ENCODE measurements around the gene CNTN4.

CNTN4 gene

DNA sequence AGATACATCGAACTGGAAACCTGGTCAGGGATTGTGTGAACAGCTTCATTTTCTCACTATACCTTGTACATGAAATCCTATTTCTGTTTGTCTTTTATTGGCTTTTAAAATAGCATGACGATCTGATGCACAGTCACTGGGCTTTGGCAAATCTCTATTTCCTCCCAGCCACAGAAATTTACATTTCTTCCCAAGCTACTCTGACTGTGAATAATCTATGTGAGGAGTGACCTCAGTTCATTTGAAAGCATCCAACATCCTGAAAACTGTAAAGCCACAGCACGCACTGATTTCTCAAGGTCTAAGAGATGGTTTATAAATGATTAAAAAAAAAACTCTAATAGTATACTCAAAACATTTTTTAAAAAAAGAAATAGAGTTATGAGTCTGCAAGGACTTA, 561.2 kb downstream of the CNTN4 start:
- H3K27ac ChIP-seq (ENCODE audit: low read length) = no peak overlapping the region
- no peaks in the 10 kb centered on the region for H3K27me3 ChIP-seq (ENCODE audit: insufficient read depth, low read length, poor library complexity)
- H3K9ac ChIP-seq (ENCODE audit: low read depth, low read length) = no peak overlapping the region
- no peaks in the 10 kb centered on the region for H3K36me3 ChIP-seq (ENCODE audit: insufficient read depth, low read length)
- TF ChIP-seq, protein P1, sequence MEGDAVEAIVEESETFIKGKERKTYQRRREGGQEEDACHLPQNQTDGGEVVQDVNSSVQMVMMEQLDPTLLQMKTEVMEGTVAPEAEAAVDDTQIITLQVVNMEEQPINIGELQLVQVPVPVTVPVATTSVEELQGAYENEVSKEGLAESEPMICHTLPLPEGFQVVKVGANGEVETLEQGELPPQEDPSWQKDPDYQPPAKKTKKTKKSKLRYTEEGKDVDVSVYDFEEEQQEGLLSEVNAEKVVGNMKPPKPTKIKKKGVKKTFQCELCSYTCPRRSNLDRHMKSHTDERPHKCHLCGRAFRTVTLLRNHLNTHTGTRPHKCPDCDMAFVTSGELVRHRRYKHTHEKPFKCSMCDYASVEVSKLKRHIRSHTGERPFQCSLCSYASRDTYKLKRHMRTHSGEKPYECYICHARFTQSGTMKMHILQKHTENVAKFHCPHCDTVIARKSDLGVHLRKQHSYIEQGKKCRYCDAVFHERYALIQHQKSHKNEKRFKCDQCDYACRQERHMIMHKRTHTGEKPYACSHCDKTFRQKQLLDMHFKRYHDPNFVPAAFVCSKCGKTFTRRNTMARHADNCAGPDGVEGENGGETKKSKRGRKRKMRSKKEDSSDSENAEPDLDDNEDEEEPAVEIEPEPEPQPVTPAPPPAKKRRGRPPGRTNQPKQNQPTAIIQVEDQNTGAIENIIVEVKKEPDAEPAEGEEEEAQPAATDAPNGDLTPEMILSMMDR (IDR thresholded peaks at IDR 0.05; ENCODE audit: borderline replicate concordance, extremely low read depth, low read length, poor library complexity, severe bottlenecking) = no peak
- TF ChIP-seq EZH2 (IDR thresholded peaks at IDR 0.05; ENCODE audit: borderline replicate concordance, low read depth, low read length, severe bottlenecking) = no peak
- H3K9me3 ChIP-seq (ENCODE audit: insufficient read depth, low read length, severe bottlenecking) = no peaks in the 10 kb centered on the region
- no peak overlapping the region for H3K4me3 ChIP-seq (ENCODE audit: low read depth in 1 of 2, low read length in 2 of 2)
- H3K4me2 ChIP-seq (ENCODE audit: insufficient read depth, low read length) = no peak overlapping the region
- no peaks in the 10 kb centered on the region for H4K20me1 ChIP-seq (ENCODE audit: insufficient read depth, low read length)
- H3K4me1 ChIP-seq (ENCODE audit: insufficient read depth, low read length) = no peaks in the 10 kb centered on the region
- H2AFZ ChIP-seq (ENCODE audit: low read depth, low read length) = no peak overlapping the region
- H3K79me2 ChIP-seq (ENCODE audit: insufficient read depth, low read length) = no peaks in the 10 kb centered on the region
- ATAC-seq (ENCODE audit: insufficient read depth, low read depth) (no peak), DNase-seq (no peak)

DNA sequence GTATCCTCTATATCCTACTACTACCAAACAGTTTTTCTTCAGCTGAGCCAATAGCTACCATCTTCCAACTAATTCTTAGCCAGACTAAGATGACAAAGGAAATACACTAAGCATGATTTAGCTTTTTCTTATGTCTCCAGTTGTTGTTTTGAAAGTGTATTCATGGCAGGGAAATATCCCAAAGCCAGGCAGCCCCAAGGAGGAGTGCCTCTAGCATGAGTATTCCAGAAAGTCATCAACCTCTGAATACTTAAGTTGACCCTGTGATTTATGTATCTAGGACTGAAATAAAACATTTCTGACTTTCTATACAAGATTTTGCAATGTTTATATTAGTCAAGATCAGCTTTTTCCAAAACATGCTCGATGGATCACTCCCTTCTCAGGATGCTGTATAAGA, 562.4 kb downstream of the CNTN4 start:
- H3K27me3 ChIP-seq (ENCODE audit: insufficient read depth, low read length, poor library complexity) = no peaks in the 10 kb centered on the region
- ATAC-seq (ENCODE audit: insufficient read depth, low read depth) (no peak), DNase-seq (no peak)
- H4K20me1 ChIP-seq (ENCODE audit: insufficient read depth, low read length) = no peaks in the 10 kb centered on the region
- H3K9me3 ChIP-seq (ENCODE audit: insufficient read depth, low read length, severe bottlenecking) = no peaks in the 10 kb centered on the region
- H2AFZ ChIP-seq (ENCODE audit: low read depth, low read length) = no peak overlapping the region
- TF ChIP-seq EZH2 (IDR thresholded peaks at IDR 0.05; ENCODE audit: borderline replicate concordance, low read depth, low read length, severe bottlenecking) = no peak
- TF ChIP-seq, protein P1 (IDR thresholded peaks at IDR 0.05; ENCODE audit: borderline replicate concordance, extremely low read depth, low read length, poor library complexity, severe bottlenecking) = no peak
- no peak overlapping the region for H3K9ac ChIP-seq (ENCODE audit: low read depth, low read length)
- no peaks in the 10 kb centered on the region for H3K4me1 ChIP-seq (ENCODE audit: insufficient read depth, low read length)
- H3K4me2 ChIP-seq (ENCODE audit: insufficient read depth, low read length) = no peak overlapping the region
- H3K79me2 ChIP-seq (ENCODE audit: insufficient read depth, low read length) = no peaks in the 10 kb centered on the region
- H3K36me3 ChIP-seq (ENCODE audit: insufficient read depth, low read length) = no peaks in the 10 kb centered on the region
- no peak overlapping the region for H3K27ac ChIP-seq (ENCODE audit: low read length)
- H3K4me3 ChIP-seq (ENCODE audit: low read depth in 1 of 2, low read length in 2 of 2) = no peak overlapping the region

GRCh38 chr3:2677501-2677900, 578.8 kb downstream of the CNTN4 start:
- Histone ChIP-seq H4K20me1 (ENCODE audit: insufficient read depth, low read length) (no peaks in the 10 kb centered on the region), H3K4me3 (ENCODE audit: low read depth in 1 of 2, low read length in 2 of 2) (no peak overlapping the region), H3K9ac (ENCODE audit: low read depth, low read length) (no peak overlapping the region), H3K4me1 (ENCODE audit: insufficient read depth, low read length) (no peaks in the 10 kb centered on the region), H2AFZ (ENCODE audit: low read depth, low read length) (no peak overlapping the region), H3K27me3 (ENCODE audit: insufficient read depth, low read length, poor library complexity) (no peaks in the 10 kb centered on the region), H3K9me3 (ENCODE audit: insufficient read depth, low read length, severe bottlenecking) (peaks cover 6% of the 10 kb centered on the region), H3K36me3 (ENCODE audit: insufficient read depth, low read length) (no peaks in the 10 kb centered on the region), H3K27ac (ENCODE audit: low read length) (no peak overlapping the region), H3K4me2 (ENCODE audit: insufficient read depth, low read length) (no peak overlapping the region), H3K79me2 (ENCODE audit: insufficient read depth, low read length) (no peaks in the 10 kb centered on the region)
- ATAC-seq (ENCODE audit: insufficient read depth, low read depth) (no peak), DNase-seq (no peak)
- TF ChIP-seq, protein P1 (IDR thresholded peaks at IDR 0.05; ENCODE audit: borderline replicate concordance, extremely low read depth, low read length, poor library complexity, severe bottlenecking) = no peak
- TF ChIP-seq EZH2 (IDR thresholded peaks at IDR 0.05; ENCODE audit: borderline replicate concordance, low read depth, low read length, severe bottlenecking) = no peak

DNA sequence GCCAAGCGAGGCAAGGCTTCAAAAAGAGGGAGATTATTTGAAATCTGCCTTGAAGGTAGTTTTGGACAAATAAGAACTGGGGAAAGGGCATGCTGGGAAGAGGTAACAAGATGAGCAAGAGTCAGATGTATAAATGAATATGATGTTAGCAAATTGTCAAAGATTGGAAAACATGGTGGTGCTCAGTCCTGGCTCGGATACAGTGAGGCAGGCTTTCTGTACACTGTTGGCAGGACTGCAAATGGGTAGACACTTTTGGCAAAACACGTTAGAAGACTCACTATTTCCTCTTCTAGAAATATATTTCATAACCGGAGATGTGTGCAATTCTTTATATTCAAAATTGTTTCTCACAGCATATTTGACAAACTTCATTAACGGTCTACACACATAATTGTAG, 581.6 kb downstream of the CNTN4 start:
- ATAC-seq (ENCODE audit: insufficient read depth, low read depth) (no peak), DNase-seq (no peak)
- H3K4me3 ChIP-seq (ENCODE audit: low read depth in 1 of 2, low read length in 2 of 2) = no peak overlapping the region
- no peaks in the 10 kb centered on the region for H3K9me3 ChIP-seq (ENCODE audit: insufficient read depth, low read length, severe bottlenecking)
- H3K27ac ChIP-seq (ENCODE audit: low read length) = no peak overlapping the region
- no peaks in the 10 kb centered on the region for H3K79me2 ChIP-seq (ENCODE audit: insufficient read depth, low read length)
- H3K27me3 ChIP-seq (ENCODE audit: insufficient read depth, low read length, poor library complexity) = no peaks in the 10 kb centered on the region
- H3K36me3 ChIP-seq (ENCODE audit: insufficient read depth, low read length) = no peaks in the 10 kb centered on the region
- TF ChIP-seq, protein P1 (IDR thresholded peaks at IDR 0.05; ENCODE audit: borderline replicate concordance, extremely low read depth, low read length, poor library complexity, severe bottlenecking) = no peak
- no peak for TF ChIP-seq EZH2 (IDR thresholded peaks at IDR 0.05; ENCODE audit: borderline replicate concordance, low read depth, low read length, severe bottlenecking)
- H3K4me2 ChIP-seq (ENCODE audit: insufficient read depth, low read length) = no peak overlapping the region
- H3K9ac ChIP-seq (ENCODE audit: low read depth, low read length) = no peak overlapping the region
- no peak overlapping the region for H2AFZ ChIP-seq (ENCODE audit: low read depth, low read length)
- no peaks in the 10 kb centered on the region for H3K4me1 ChIP-seq (ENCODE audit: insufficient read depth, low read length)
- no peaks in the 10 kb centered on the region for H4K20me1 ChIP-seq (ENCODE audit: insufficient read depth, low read length)

Data from DND-41 (cell line).